ENCODE measurements around the gene TPST2.

TPST2 gene

DNA sequence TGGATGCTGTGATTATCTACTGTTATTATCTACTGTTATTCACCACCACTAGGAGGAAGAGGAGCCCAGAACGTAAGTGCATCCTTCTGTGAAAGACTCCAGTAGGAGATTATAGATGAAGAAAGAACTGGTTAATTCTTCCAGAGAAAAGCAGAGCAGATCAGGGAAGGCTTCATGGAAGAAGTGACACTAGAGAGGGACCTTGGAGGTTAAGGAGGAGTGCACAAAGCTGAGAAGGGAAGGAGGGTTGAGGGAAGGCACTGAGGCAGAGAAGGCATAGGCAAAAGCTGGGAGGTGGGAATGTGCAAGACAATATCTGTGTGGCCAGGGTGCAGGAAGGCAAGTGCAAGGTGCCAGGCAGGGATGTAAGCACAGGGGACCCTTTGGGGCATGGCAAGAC lies 14.4 kb upstream of the TPST2 start:
- Histone ChIP-seq H3K9ac (ENCODE audit: insufficient read length) (no peak overlapping the region), H3K27ac (no peak overlapping the region), H3K4me3 (no peak overlapping the region), H3K36me3 (ENCODE audit: insufficient read depth, low read length) (no peaks in the 10 kb centered on the region), H3K9me3 (ENCODE audit: low read depth, low read length) (no peaks in the 10 kb centered on the region)
- no peak for DNase-seq (ENCODE audit: low read depth, low spot score)
- no peak for TF ChIP-seq POLR2AphosphoS5 (IDR thresholded peaks at IDR 0.05; ENCODE audit: borderline replicate concordance, low read depth, low read length)
- no peak for TF ChIP-seq EZH2 (IDR thresholded peaks at IDR 0.05)
- TF ChIP-seq FOXP2 (optimal IDR thresholded peaks at IDR 0.05; ENCODE audit: control extremely low read depth, extremely low read length, insufficient read depth) = no peak

DNA sequence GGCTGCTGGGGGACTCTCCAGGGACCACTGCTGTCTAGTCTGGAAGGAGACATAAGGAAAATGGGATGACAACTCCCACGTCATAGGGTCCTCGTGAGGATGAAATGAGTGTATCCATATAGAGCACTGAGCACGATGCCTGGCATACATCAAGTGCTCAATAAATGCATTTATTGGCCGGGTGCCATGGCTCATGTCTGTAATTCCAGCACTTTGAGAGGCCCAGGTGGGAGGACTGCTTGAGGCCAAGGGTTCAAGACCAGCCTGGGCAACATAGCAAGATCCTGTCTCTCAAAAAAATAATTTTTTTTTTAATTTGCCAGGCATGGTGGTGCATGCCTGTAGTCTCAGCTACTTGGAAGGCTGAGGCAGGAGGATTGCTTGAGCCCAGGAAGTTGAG lies 12.2 kb upstream of the TPST2 start:
- no peak for DNase-seq (ENCODE audit: low read depth, low spot score)
- TF ChIP-seq FOXP2 (optimal IDR thresholded peaks at IDR 0.05; ENCODE audit: control extremely low read depth, extremely low read length, insufficient read depth) = no peak
- no peak for TF ChIP-seq EZH2 (IDR thresholded peaks at IDR 0.05)
- TF ChIP-seq POLR2AphosphoS5 (IDR thresholded peaks at IDR 0.05; ENCODE audit: borderline replicate concordance, low read depth, low read length) = no peak
- H3K4me3 ChIP-seq = no peak overlapping the region
- H3K27ac ChIP-seq = no peak overlapping the region
- H3K9ac ChIP-seq (ENCODE audit: insufficient read length) = no peak overlapping the region
- no peaks in the 10 kb centered on the region for H3K36me3 ChIP-seq (ENCODE audit: insufficient read depth, low read length)
- no peaks in the 10 kb centered on the region for H3K9me3 ChIP-seq (ENCODE audit: low read depth, low read length)

DNA sequence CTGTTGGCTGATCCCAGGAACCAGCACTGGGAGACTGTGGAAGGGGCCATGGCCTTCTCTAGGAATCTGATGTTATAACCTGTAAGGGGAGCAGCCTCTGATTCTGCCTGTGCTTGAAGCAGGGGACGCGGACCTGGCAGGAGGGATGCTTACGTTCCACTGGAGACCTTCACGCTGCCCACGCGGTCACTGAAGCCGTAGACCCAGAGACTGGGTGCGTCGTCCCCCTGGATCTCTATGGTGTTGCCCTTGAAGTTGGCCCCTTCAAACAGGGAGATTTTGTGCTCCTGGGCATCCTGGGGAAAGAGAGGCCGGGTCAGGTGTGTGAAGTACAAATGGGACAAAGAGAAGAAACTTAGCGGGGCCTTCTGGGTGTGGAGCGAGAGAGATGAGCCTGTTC lies 11.8 kb upstream of the TPST2 start:
- Histone ChIP-seq H3K9ac (ENCODE audit: insufficient read length) (no peak overlapping the region), H3K9me3 (ENCODE audit: low read depth, low read length) (no peaks in the 10 kb centered on the region), H3K27ac (no peak overlapping the region), H3K36me3 (ENCODE audit: insufficient read depth, low read length) (no peaks in the 10 kb centered on the region), H3K4me3 (no peak overlapping the region)
- no peak for DNase-seq (ENCODE audit: low read depth, low spot score)
- TF ChIP-seq POLR2AphosphoS5 (IDR thresholded peaks at IDR 0.05; ENCODE audit: borderline replicate concordance, low read depth, low read length) (no peak), EZH2 (IDR thresholded peaks at IDR 0.05) (no peak), FOXP2 (optimal IDR thresholded peaks at IDR 0.05; ENCODE audit: control extremely low read depth, extremely low read length, insufficient read depth) (no peak)

DNA sequence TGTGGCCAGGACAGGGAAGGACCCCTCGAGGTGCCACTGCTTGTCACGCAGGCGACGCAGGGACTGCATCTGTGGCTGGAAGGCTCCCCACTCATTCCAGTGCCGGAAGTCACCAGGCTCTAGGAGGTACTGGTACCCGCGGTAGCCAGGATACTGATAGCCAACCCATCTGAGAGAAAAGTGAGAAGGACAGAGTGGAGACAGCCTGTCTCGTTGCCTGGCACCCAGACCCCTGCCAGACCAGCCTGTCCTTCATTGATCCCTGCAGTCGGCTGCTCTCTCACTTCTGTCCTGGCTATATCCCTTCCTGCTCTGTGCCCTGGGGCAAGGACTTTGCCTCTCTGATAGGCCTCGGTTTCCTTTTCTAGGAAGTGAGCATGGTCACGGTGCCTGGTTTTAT lies 9.6 kb upstream of the TPST2 start:
- Histone ChIP-seq H3K9me3 (ENCODE audit: low read depth, low read length) (no peaks in the 10 kb centered on the region), H3K27ac (no peak overlapping the region), H3K36me3 (ENCODE audit: insufficient read depth, low read length) (no peaks in the 10 kb centered on the region), H3K4me3 (no peak overlapping the region), H3K9ac (ENCODE audit: insufficient read length) (no peak overlapping the region)
- TF ChIP-seq POLR2AphosphoS5 (IDR thresholded peaks at IDR 0.05; ENCODE audit: borderline replicate concordance, low read depth, low read length) (no peak), FOXP2 (optimal IDR thresholded peaks at IDR 0.05; ENCODE audit: control extremely low read depth, extremely low read length, insufficient read depth) (no peak), EZH2 (IDR thresholded peaks at IDR 0.05) (no peak)
- no peak for DNase-seq (ENCODE audit: low read depth, low spot score)

DNA sequence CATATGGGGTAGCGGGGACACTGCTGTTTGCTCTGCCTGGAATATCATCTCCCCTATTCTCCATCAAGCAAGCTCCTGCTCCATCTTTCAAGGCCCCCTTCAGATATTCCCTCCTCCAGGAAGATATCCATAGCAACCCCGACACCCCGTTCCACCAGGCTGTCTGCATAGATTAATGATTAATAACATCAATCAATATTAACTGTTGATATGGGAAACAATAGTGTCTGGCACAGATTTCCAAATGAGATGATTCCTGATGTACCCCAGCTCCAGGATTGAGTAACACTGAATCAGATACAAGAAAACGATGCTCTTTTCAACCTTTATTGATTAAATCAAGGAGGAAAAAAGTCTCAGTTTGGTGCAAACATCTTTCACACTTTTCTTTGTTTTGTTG lies 7.5 kb upstream of the TPST2 start:
- Histone ChIP-seq H3K9ac (ENCODE audit: insufficient read length) (no peak overlapping the region), H3K4me3 (no peak overlapping the region), H3K36me3 (ENCODE audit: insufficient read depth, low read length) (no peaks in the 10 kb centered on the region), H3K27ac (no peak overlapping the region), H3K9me3 (ENCODE audit: low read depth, low read length) (no peaks in the 10 kb centered on the region)
- no peak for DNase-seq (ENCODE audit: low read depth, low spot score)
- TF ChIP-seq POLR2AphosphoS5 (IDR thresholded peaks at IDR 0.05; ENCODE audit: borderline replicate concordance, low read depth, low read length) = no peak

DNA sequence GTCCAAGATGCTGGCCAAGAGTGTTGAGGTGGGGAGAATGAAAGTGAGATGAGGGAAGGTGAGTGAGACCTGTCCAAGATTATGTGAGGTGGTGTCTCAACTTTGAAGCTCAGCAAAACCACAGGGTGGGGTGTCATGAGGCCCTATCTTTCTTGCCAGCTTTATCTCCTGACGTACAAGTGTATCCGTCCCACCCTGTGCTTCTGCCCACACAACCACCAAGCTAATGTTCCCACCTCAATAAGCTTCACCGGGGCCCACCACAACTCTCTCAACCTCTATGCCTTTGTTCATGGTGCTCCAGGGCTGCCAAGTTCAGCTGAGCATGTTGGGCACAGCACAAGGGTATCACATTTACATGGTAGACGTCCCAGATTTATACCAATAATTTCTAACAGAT lies 7.1 kb upstream of the TPST2 start:
- H3K4me3 ChIP-seq = no peak overlapping the region
- H3K9me3 ChIP-seq (ENCODE audit: low read depth, low read length) = no peaks in the 10 kb centered on the region
- no peak for TF ChIP-seq EZH2 (IDR thresholded peaks at IDR 0.05)
- TF ChIP-seq FOXP2 (optimal IDR thresholded peaks at IDR 0.05; ENCODE audit: control extremely low read depth, extremely low read length, insufficient read depth) = no peak
- TF ChIP-seq POLR2AphosphoS5 (IDR thresholded peaks at IDR 0.05; ENCODE audit: borderline replicate concordance, low read depth, low read length) = no peak
- no peaks in the 10 kb centered on the region for H3K36me3 ChIP-seq (ENCODE audit: insufficient read depth, low read length)
- no peak overlapping the region for H3K27ac ChIP-seq
- no peak overlapping the region for H3K9ac ChIP-seq (ENCODE audit: insufficient read length)
- no peak for DNase-seq (ENCODE audit: low read depth, low spot score)

DNA sequence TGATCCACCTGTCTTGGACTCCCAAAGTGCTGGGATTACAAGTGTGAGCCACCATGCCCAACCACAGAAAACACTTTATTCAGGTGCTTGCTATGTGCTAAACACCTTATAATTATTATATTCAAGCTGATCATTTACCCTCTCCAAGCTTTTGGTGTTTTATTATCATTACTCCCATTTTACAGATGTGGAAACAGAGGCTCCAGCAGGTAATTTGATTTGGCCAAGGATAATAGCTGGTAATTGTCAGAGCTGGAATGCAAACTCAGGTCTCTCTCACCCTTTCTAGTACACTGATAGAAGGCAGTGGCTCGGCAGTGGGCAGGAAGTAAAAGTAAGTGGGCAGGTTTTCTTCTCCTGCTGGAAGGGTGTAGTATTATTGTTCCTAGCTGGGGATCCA lies 3.8 kb upstream of the TPST2 start:
- H3K27ac ChIP-seq = no peak overlapping the region

DNA sequence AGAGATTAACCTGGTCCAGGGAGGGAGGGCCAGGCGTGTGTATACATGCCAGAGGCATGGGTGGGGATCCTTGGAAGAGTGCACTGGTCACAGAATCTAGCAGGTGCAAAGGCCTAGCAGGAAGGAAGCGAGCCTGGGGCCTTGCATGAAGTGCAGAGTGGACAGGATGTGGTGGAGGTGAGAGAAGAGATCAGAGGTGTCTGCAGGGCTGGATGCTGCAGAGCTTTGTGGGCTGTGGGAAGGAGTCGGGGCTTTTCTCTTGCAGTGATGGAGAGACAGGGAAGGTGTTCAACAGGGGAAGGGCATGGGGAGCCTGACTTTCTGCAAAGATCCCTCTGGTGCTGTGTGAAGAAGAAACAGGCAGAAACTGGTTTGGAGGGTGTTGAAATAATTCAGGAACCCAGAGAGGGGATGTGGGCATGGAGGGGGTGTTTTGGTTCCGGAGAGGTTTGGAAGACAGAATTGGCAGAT lies 2.5 kb upstream of the TPST2 start:
- H3K27ac ChIP-seq = no peak overlapping the region
- H3K9ac ChIP-seq (ENCODE audit: insufficient read length) = no peak overlapping the region
- no peak overlapping the region for H3K4me3 ChIP-seq
- no peak for DNase-seq (ENCODE audit: low read depth, low spot score)
- H3K36me3 ChIP-seq (ENCODE audit: insufficient read depth, low read length) = no peaks in the 10 kb centered on the region
- no peak for TF ChIP-seq POLR2AphosphoS5 (IDR thresholded peaks at IDR 0.05; ENCODE audit: borderline replicate concordance, low read depth, low read length)
- no peak for TF ChIP-seq EZH2 (IDR thresholded peaks at IDR 0.05)
- no peak for TF ChIP-seq FOXP2 (optimal IDR thresholded peaks at IDR 0.05; ENCODE audit: control extremely low read depth, extremely low read length, insufficient read depth)
- H3K9me3 ChIP-seq (ENCODE audit: low read depth, low read length) = no peaks in the 10 kb centered on the region

More for the DNA sequence above, 3.8 kb upstream of the TPST2 start:
- no peak overlapping the region for H3K9ac ChIP-seq (ENCODE audit: insufficient read length)
- no peak for DNase-seq (ENCODE audit: low read depth, low spot score)
- TF ChIP-seq EZH2 (IDR thresholded peaks at IDR 0.05) (no peak), POLR2AphosphoS5 (IDR thresholded peaks at IDR 0.05; ENCODE audit: borderline replicate concordance, low read depth, low read length) (no peak), FOXP2 (optimal IDR thresholded peaks at IDR 0.05; ENCODE audit: control extremely low read depth, extremely low read length, insufficient read depth) (no peak)
- no peaks in the 10 kb centered on the region for H3K36me3 ChIP-seq (ENCODE audit: insufficient read depth, low read length)
- no peaks in the 10 kb centered on the region for H3K9me3 ChIP-seq (ENCODE audit: low read depth, low read length)
- no peak overlapping the region for H3K4me3 ChIP-seq

DNA sequence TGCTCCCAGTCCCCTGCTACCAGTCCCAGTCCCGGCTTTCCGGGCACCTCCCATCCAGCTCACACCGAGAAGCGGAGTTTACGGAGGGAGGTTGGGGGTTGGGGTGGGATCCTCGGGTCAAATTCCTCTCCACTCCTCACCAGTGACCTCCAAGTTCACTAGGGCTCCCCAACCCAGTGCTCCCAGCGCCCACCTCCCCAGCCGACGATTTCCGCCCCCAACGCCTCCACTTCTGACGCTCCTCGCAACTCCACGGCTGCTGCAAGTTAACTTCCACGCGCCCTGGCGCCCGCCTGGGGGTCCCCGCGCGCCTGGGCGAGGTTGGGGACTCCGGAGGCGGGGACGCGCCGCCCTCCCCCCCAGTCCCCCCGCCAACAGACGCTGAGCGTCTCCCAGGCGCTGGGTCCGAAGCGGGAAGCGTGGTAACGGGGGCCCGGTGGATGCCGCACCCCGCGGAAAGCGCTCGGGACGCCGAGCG lies 526 bp downstream of the TPST2 start:
- no peak for DNase-seq (ENCODE audit: low read depth, low spot score)
- H3K4me3 ChIP-seq = peak overlapping the region; percentile 79
- H3K9ac ChIP-seq (ENCODE audit: insufficient read length) = peak overlapping the region; percentile 66
- TF ChIP-seq EZH2 (IDR thresholded peaks at IDR 0.05) (no peak), POLR2AphosphoS5 (IDR thresholded peaks at IDR 0.05; ENCODE audit: borderline replicate concordance, low read depth, low read length) (no peak), FOXP2 (optimal IDR thresholded peaks at IDR 0.05; ENCODE audit: control extremely low read depth, extremely low read length, insufficient read depth) (no peak)
- no peaks in the 10 kb centered on the region for H3K9me3 ChIP-seq (ENCODE audit: low read depth, low read length)
- no peaks in the 10 kb centered on the region for H3K36me3 ChIP-seq (ENCODE audit: insufficient read depth, low read length)
- H3K27ac ChIP-seq = no peak overlapping the region
